Neural cell (in vitro differentiated cells): ENCODE results near the gene ARID1B. TPM values are rescaled to one million over a fixed set of nuclear protein-coding genes. Genes with fewer than 3 reads are reported as not detected.

Experiments used
- H2AFZ ChIP-seq: fragments of 200-600, 300-800 bp; sonication (generic), shearing (Covaris generic); 2 replicates; pipeline ENCODE4 v1.6.0; 2014; ENCODE audit warnings: low read depth, mild to moderate bottlenecking, antibody characterized with exemption, low read length, moderate library complexity
- H3F3A ChIP-seq: fragments of 200-600 bp; shearing (Covaris generic); 2 replicates; pipeline ENCODE4 v1.6.1; 2016; ENCODE audit warnings: mild to moderate bottlenecking, moderate library complexity, mixed read lengths, antibody characterized with exemption, low read length; ENCODE audit not compliant: insufficient read depth, poor library complexity, severe bottlenecking
- H3K27ac ChIP-seq: fragments of 200-600, 300-800 bp; sonication (generic), shearing (Covaris generic); 2 replicates; pipeline ENCODE4 v1.5.1; 2014; ENCODE audit warnings: mild to moderate bottlenecking, low read length, moderate library complexity
- H3K27me3 ChIP-seq: fragments of 300-800, 200-600 bp; sonication (generic), shearing (Covaris generic); 2 replicates; pipeline ENCODE4 v1.6.0; 2014; ENCODE audit warnings: mild to moderate bottlenecking, low read depth, low read length, moderate library complexity; ENCODE audit not compliant: insufficient read depth
- H3K36me3 ChIP-seq: fragments of 300-800, 200-600 bp; sonication (generic), shearing (Covaris generic); 2 replicates; pipeline ENCODE4 v1.5.1; 2014; ENCODE audit warnings: mild to moderate bottlenecking, antibody characterized with exemption, low read length, moderate library complexity; ENCODE audit not compliant: insufficient read depth
- H3K4me2 ChIP-seq: fragments of 300-800, 200-600 bp; sonication (generic), shearing (Covaris generic); 2 replicates; pipeline ENCODE4 v1.6.0; 2014; ENCODE audit warnings: mild to moderate bottlenecking, low read length
- H3K4me3 ChIP-seq: fragments of 300-800, 200-600 bp; sonication (generic), shearing (Covaris generic); 2 replicates; pipeline ENCODE4 v1.5.1; 2014; ENCODE audit warnings: mild to moderate bottlenecking, low read length, moderate library complexity
- H3K79me2 ChIP-seq: fragments of 200-600 bp; shearing (Covaris generic); replicated peaks from 2 replicates; pipeline ENCODE4 v1.6.0; 2014; ENCODE audit warnings: mild to moderate bottlenecking, low read length, moderate library complexity; ENCODE audit not compliant: insufficient read depth
- H3K9ac ChIP-seq: fragments of 300-800, 200-600 bp; sonication (generic), shearing (Covaris generic); 2 replicates; pipeline ENCODE4 v1.6.1; 2016; ENCODE audit warnings: mild to moderate bottlenecking, low read length, mixed read lengths
- H3K9me2 ChIP-seq: fragments of 200-600 bp; shearing (Covaris generic); 2 replicates; pipeline ENCODE4 v1.6.1; 2016; ENCODE audit warnings: mild to moderate bottlenecking, low read length, mixed read lengths; ENCODE audit not compliant: insufficient read depth
- H3K9me3 ChIP-seq: fragments of 200-600, 300-800 bp; sonication (generic), shearing (Covaris generic); 2 replicates; pipeline ENCODE4 v1.6.1; 2016; ENCODE audit warnings: mild to moderate bottlenecking, mixed run types, low read length, moderate library complexity, mixed read lengths
- H4K20me1 ChIP-seq: fragments of 200-600 bp; shearing (Covaris generic); 2 replicates; pipeline ENCODE4 v1.6.1; 2016; ENCODE audit warnings: mild to moderate bottlenecking, mixed run types; ENCODE audit not compliant: insufficient read depth
- CTCF ChIP-seq: fragments of 450-650 bp; IDR thresholded peaks from 2 replicates; pipeline ENCODE4 v1.5.1; 2014; ENCODE audit warnings: antibody characterized with exemption, mild to moderate bottlenecking, moderate library complexity; ENCODE audit not compliant: poor library complexity, severe bottlenecking
- EP300 ChIP-seq: fragments of 450-650 bp; conservative IDR thresholded peaks from 2 replicates; pipeline ENCODE4 v1.6.1; 2014; ENCODE audit warnings: antibody characterized with exemption, mild to moderate bottlenecking, moderate library complexity; ENCODE audit not compliant: poor library complexity, severe bottlenecking
- EZH2 ChIP-seq: fragments of 200-600, 300-800 bp; shearing (Covaris generic), sonication (generic); IDR thresholded peaks from 2 replicates; pipeline ENCODE4 v1.6.1; 2014; ENCODE audit warnings: antibody characterized with exemption, low read length, borderline replicate concordance, mild to moderate bottlenecking; ENCODE audit not compliant: insufficient read depth, poor library complexity, severe bottlenecking
- MXI1 ChIP-seq: fragments of 450-650 bp; conservative IDR thresholded peaks from 2 replicates; pipeline ENCODE4 v1.6.1; 2014; ENCODE audit warnings: antibody characterized with exemption, mild to moderate bottlenecking; ENCODE audit not compliant: poor library complexity, severe bottlenecking
- POLR2AphosphoS5 ChIP-seq: IDR thresholded peaks from 2 replicates; pipeline ENCODE4 v1.6.1; 2012
- RAD21 ChIP-seq: fragments of 450-650 bp; conservative IDR thresholded peaks from 2 replicates; pipeline ENCODE4 v1.6.1; 2014; ENCODE audit warnings: antibody characterized with exemption, mild to moderate bottlenecking, moderate library complexity
- REST ChIP-seq: IDR thresholded peaks from 2 replicates; pipeline ENCODE4 v1.6.1; 2012; ENCODE audit warnings: borderline replicate concordance
- SMC3 ChIP-seq: fragments of 450-650 bp; conservative IDR thresholded peaks from 2 replicates; pipeline ENCODE4 v1.6.1; 2014; ENCODE audit warnings: antibody characterized with exemption, mild to moderate bottlenecking, moderate library complexity; ENCODE audit not compliant: poor library complexity
- TAF1 ChIP-seq: IDR thresholded peaks from 2 replicates; pipeline ENCODE4 v1.6.1; 2012; ENCODE audit warnings: low read depth
- polyA plus RNA-seq: library from polyadenylated mRNA; depleted of rRNA; stranded (reverse); fragments of >200 nt; gene quantifications from 2 replicates; pipeline ENCODE4 v1.2.3, GENCODE V29; 2014

Gene ARID1B
- polyA plus RNA-seq, 1 donor from 2014 or later, result 35.0 TPM

GRCh38 chr6:156953479-156954146, 176.4 kb downstream of the ARID1B start:
- Histone ChIP-seq H3K9me3 (no peaks in the 10 kb centered on the region), H3F3A (no peaks in the 10 kb centered on the region), H3K27me3 (no peaks in the 10 kb centered on the region), H3K9ac (peak overlapping the region; percentile 51), H2AFZ (no peak overlapping the region), H3K4me3 (peak overlapping the region; percentile 59), H3K9me2 (no peaks in the 10 kb centered on the region), H3K27ac (peak overlapping the region; percentile 87), H4K20me1 (no peaks in the 10 kb centered on the region), H3K79me2 (peaks cover 78% of the 10 kb centered on the region), H3K36me3 (no peaks in the 10 kb centered on the region), H3K4me2 (peak overlapping the region; percentile 93)
- TF ChIP-seq MXI1 (no peak), RAD21 (peak; percentile 70), EZH2 (no peak), CTCF (peak; percentile 75), TAF1 (no peak), REST (no peak), SMC3 (peak; percentile 72), EP300 (peak; percentile 63), POLR2AphosphoS5 (peak; percentile 38)

- Histone ChIP-seq H3K9me2 (no peaks in the 10 kb centered on the region), H2AFZ (no peak overlapping the region), H3K36me3 (no peaks in the 10 kb centered on the region), H3K27ac (peak overlapping the region; percentile 87), H3K9ac (peak overlapping the region; percentile 51), H3K4me3 (peak overlapping the region; percentile 59), H4K20me1 (no peaks in the 10 kb centered on the region), H3K4me2 (peak overlapping the region; percentile 93), H3K79me2 (peaks cover 78% of the 10 kb centered on the region), H3F3A (no peaks in the 10 kb centered on the region), H3K9me3 (no peaks in the 10 kb centered on the region), H3K27me3 (no peaks in the 10 kb centered on the region)
- TF ChIP-seq REST, result no peak
These were observed 177.0 kb downstream of the ARID1B start for GRCh38 chr6:156954191-156954590.
